Thoracic aorta (tissue), 2 donors: ENCODE results near the gene OR14I1. TPM values are rescaled to one million over a fixed set of nuclear protein-coding genes. Genes with fewer than 3 reads are reported as not detected.

Experiments used
- ATAC-seq: fragments of 150-250 bp; one replicate; pipeline ENCODE4 v1.8.0; 2017; ENCODE audit warnings: low read depth; ENCODE audit not compliant: insufficient number of reproducible peaks, low FRiP score
- DNase-seq: peaks from one replicate; pipeline ENCODE4 v3.0.0-alpha.2; 2020; ENCODE audit warnings: low spot score
- H3K27ac ChIP-seq, 2 donors: fragments of 200-600 bp; sonication (generic); 1 replicate in 1 of 2; 2 replicates in 1 of 2; pipeline ENCODE4 v1.5.1; 2016; ENCODE audit warnings: mild to moderate bottlenecking in 2 of 2, moderate library complexity in 2 of 2
- H3K27me3 ChIP-seq: fragments of 200-600 bp; sonication (generic); replicated peaks from 2 replicates; pipeline ENCODE4 v1.6.0; 2016; ENCODE audit warnings: mild to moderate bottlenecking; ENCODE audit not compliant: insufficient read depth
- H3K36me3 ChIP-seq: fragments of 200-600 bp; sonication (generic); one replicate; pipeline ENCODE4 v1.5.1; 2016
- H3K4me1 ChIP-seq, 2 donors: fragments of 200-600 bp; sonication (generic); 1 replicate in 1 of 2; 2 replicates in 1 of 2; pipeline versions ENCODE4 v1.5.1 to v1.6.0; 2016; ENCODE audit warnings: low read depth in 2 of 2, mild to moderate bottlenecking in 1 of 2; ENCODE audit not compliant: control insufficient read depth in 1 of 2
- H3K4me3 ChIP-seq: fragments of 200-600 bp; sonication (generic); 2 replicates; pipeline ENCODE4 v1.5.1; 2016; ENCODE audit warnings: mild to moderate bottlenecking
- H3K9me3 ChIP-seq: fragments of 200-600 bp; sonication (generic); 2 replicates; pipeline ENCODE4 v1.5.1; 2016
- total RNA-seq, 2 donors: library from RNA; depleted of rRNA; stranded (reverse); fragments of >200 nt; gene quantifications; one replicate each; pipeline versions ENCODE4 v1.1.0 to v1.2.3, GENCODE V29; 2016
- TF ChIP-seq, protein P1 (sequence below): fragments of 200-600 bp; sonication (generic); IDR thresholded peaks from one replicate; pipeline ENCODE4 v1.5.1; 2019; ENCODE audit warnings: antibody characterized with exemption

Gene OR14I1
- total RNA-seq, 2 donors from 2014 or later, result not detected

DNA sequence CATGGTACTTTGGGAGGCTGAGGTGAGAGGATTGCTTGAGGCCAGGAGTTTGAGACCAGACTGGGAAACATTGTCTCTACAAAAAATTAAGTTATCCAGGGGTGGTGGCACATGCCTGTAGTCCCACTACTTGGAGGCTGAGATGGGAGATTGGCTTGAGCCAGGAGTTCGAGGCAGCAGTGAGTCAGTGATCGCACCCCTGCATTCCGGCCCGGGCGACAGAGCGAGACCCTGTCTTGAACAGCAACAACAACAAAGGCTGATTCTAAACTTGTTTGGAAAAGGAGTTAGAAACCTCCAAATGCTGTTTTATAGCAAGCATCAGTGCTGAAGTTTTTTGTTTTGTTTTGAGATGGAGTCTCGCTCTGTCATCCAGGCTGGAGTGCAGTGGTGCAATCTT, 38.3 kb upstream of the OR14I1 start:
- TF ChIP-seq, protein P1, sequence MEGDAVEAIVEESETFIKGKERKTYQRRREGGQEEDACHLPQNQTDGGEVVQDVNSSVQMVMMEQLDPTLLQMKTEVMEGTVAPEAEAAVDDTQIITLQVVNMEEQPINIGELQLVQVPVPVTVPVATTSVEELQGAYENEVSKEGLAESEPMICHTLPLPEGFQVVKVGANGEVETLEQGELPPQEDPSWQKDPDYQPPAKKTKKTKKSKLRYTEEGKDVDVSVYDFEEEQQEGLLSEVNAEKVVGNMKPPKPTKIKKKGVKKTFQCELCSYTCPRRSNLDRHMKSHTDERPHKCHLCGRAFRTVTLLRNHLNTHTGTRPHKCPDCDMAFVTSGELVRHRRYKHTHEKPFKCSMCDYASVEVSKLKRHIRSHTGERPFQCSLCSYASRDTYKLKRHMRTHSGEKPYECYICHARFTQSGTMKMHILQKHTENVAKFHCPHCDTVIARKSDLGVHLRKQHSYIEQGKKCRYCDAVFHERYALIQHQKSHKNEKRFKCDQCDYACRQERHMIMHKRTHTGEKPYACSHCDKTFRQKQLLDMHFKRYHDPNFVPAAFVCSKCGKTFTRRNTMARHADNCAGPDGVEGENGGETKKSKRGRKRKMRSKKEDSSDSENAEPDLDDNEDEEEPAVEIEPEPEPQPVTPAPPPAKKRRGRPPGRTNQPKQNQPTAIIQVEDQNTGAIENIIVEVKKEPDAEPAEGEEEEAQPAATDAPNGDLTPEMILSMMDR, result no peak
- Histone ChIP-seq H3K36me3 (no peaks in the 10 kb centered on the region), H3K27me3 (no peaks in the 10 kb centered on the region), H3K4me1 (no peaks in the 10 kb centered on the region), H3K4me3 (no peak overlapping the region), H3K27ac (no peak overlapping the region), H3K9me3 (no peaks in the 10 kb centered on the region)
- DNase-seq (no peak), ATAC-seq (no peak)

DNA sequence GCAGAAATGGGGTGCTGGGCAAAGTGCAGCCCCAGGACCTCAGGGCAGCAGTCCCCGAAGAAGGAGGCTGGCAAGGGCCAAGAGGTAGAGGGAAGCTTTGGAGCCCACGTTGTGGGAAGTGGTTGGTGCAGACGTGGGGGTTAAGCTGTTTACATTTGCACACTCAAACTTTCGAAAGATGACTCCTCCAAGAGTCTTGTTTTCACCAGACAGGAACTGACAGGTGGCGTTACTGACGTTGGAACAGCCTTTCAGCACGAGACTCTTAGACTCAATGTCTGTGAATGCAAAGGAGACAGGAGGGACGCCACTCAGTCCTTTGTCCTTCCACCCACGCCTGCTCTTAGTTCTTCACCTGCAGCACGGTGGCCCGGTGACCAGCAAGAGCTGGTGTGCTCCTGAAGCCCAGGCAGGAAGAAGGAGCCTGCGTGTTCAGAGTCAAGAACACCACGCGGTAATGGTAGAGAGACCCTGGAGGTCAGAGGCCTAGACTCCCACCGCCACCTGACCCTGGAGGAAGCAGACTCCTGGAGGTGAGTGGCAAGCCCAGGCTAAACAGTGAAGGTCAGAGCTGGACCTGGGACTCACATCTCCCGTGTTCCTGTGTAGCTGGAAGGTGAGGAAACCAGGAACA, 37.1 kb upstream of the OR14I1 start:
- ATAC-seq, result no peak
- TF ChIP-seq, protein P1, result no peak
- Histone ChIP-seq H3K4me1 (no peaks in the 10 kb centered on the region), H3K27ac (no peak overlapping the region), H3K36me3 (no peaks in the 10 kb centered on the region), H3K27me3 (no peaks in the 10 kb centered on the region), H3K9me3 (no peaks in the 10 kb centered on the region), H3K4me3 (no peak overlapping the region)
- no peak for DNase-seq

DNA sequence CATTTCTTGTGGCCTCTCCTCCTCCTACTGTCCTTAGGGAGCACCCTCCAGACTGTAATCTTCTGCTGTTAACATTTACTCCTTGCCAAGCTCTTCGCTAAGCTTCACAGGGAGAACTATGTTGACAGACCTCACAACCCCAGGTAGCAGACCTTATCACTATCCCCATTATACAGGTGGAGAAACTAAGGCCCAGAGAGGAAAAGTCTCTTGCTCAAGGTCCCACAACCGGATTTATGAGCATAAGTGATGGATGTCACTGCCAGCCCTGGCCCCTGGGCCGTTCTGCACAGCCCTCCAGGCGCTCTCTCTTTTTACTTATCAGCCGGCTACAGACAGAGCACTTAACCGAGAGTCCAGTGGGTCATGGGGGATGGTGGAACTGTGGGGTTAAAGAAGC, 34.9 kb upstream of the OR14I1 start:
- no peaks in the 10 kb centered on the region for H3K9me3 ChIP-seq
- no peaks in the 10 kb centered on the region for H3K4me1 ChIP-seq
- ATAC-seq (no peak), DNase-seq (no peak)
- no peaks in the 10 kb centered on the region for H3K36me3 ChIP-seq
- TF ChIP-seq, protein P1, result no peak
- H3K4me3 ChIP-seq, result no peak overlapping the region
- no peaks in the 10 kb centered on the region for H3K27me3 ChIP-seq
- no peak overlapping the region for H3K27ac ChIP-seq

DNA sequence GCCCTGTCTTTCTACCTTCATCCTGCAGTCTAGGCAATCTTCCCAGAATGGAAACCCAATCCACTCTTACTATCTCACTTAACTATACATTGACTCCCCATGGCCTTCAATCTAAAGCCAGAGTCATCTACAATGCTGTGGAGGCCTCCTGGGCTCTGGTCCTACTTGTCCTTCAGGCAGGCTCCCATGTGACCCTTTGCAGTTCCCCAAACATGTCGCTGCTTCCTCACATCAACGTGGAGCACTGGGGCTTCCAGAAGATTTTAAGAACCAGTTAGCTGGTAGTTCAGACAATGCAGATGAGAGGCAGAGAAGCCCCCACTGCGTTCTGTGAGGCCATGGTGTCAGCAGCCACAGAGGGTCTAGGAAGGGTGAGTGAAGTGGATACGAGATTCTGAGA, 34.4 kb upstream of the OR14I1 start:
- Histone ChIP-seq H3K4me3 (no peak overlapping the region), H3K36me3 (no peaks in the 10 kb centered on the region), H3K9me3 (no peaks in the 10 kb centered on the region), H3K27me3 (no peaks in the 10 kb centered on the region), H3K27ac (no peak overlapping the region), H3K4me1 (no peaks in the 10 kb centered on the region)
- ATAC-seq (no peak), DNase-seq (no peak)
- TF ChIP-seq, protein P1, result no peak

DNA sequence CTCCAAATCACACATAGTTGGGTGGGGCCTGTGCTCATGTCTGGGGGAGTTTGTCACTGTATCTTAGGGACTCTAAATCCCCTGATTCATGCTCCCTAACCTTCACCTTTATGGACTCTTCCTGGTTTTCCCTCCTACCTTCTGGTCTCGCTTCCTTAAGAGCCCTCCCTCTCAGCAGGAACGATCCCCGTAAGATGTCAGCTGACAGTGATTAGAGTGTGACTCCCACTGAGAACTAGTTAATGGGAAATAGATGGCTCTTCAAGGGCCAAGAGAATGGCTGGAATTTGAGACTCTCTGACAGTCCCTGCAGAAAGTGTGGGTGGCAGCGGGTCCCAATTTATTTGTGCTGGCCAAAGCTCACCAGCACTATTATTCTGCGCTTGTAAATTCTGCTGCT, 31.0 kb upstream of the OR14I1 start:
- H3K36me3 ChIP-seq, result no peaks in the 10 kb centered on the region
- no peak overlapping the region for H3K27ac ChIP-seq
- H3K4me3 ChIP-seq, result no peak overlapping the region
- H3K9me3 ChIP-seq, result no peaks in the 10 kb centered on the region
- ATAC-seq, result no peak
- H3K4me1 ChIP-seq, result no peaks in the 10 kb centered on the region
- H3K27me3 ChIP-seq, result no peaks in the 10 kb centered on the region
- TF ChIP-seq, protein P1, result no peak
- no peak for DNase-seq
